Measurements from ENCODE around the gene TRNAU1AP.

DNA sequence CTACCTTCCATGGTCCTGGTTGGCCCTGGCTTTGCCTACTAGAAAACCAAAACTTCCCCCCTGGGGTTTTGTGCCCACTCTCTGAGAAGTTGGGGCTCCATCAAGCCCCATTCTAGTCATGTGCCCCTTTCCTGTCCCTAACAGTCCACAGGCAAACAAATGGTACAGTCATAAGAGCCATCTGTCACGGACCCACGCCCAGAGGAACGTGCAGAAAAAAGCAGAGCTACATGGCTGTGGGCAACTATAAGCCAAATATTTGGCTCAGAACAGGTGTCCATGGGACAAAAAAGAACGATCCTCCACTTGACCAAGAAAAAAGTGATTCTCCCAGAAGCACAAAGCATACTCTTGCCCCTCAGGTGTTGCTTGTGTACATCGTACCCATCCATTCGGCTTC lies 14.6 kb upstream of the TRNAU1AP start:
- TF ChIP-seq POLR2A (IDR thresholded peaks at IDR 0.05; ENCODE audit: low read depth, low read length) (no peak), POLR2AphosphoS5 (IDR thresholded peaks at IDR 0.05; ENCODE audit: low read depth, low read length) (no peak), TAF1 (IDR thresholded peaks at IDR 0.05; ENCODE audit: low read depth, low read length) (no peak), SPI1 (IDR thresholded peaks at IDR 0.05; ENCODE audit: low read depth, low read length) (no peak)
